A549 (cell line): ENCODE measurements around the gene GPS1. TPM values are rescaled to one million over a fixed set of nuclear protein-coding genes. Genes with fewer than 3 reads are reported as not detected.

Experiments
- ATAC-seq, 2 experiments: fragments of 200-7000 bp in 1 of 2; fragments of >200 bp in 1 of 2; cut with Nextera tagmentation in 1 of 2; cut with Tn5 transposase in 1 of 2; 3 replicates each; pipeline versions ENCODE4 v1.8.0 to v1.9.1; 2018 to 2020; ENCODE audit warnings: mild to moderate bottlenecking in 1 of 2, moderate library complexity in 1 of 2
- CTCF ChIA-PET: fragments of 300-600 bp; sonication (Branson Sonifier 250); formaldehyde crosslinking; extraction: SDS; loops from one replicate; lab custom pipeline; 2021; ENCODE audit warnings: antibody characterized with exemption, inconsistent platforms; lab: Yijun Ruan, JAX
- POLR2A ChIA-PET: fragments of 350-600 bp; formaldehyde crosslinking; extraction: SDS; loops from one replicate; lab custom pipeline; 2021; ENCODE audit warnings: antibody characterized with exemption, inconsistent platforms; lab: Yijun Ruan, JAX
- DNase-seq, 2 experiments: peaks; one replicate each; pipeline versions ENCODE4 v3.0.0 to v3.0.0-alpha.2; 2011 to 2016; ENCODE audit warnings: low read depth in 1 of 2, low spot score in 1 of 2
- FAIRE-seq: peaks from 2 replicates; lab custom pipeline; 2011; peaks lifted over from hg19 to GRCh38; lab: Jason Lieb, UNC
- H3K27ac ChIP-seq, 2 experiments: fragments of >200 bp; sonication (Bioruptor Twin); formaldehyde crosslinking; 3 replicates each; pipeline ENCODE4 v1.5.1; 2016 to 2017
- H3K4me1 ChIP-seq: fragments of >200 bp; sonication (Bioruptor Twin); formaldehyde crosslinking; 3 replicates; pipeline ENCODE4 v1.6.1; 2016
- H3K4me2 ChIP-seq: fragments of >200 bp; sonication (Bioruptor Twin); formaldehyde crosslinking; 3 replicates; pipeline ENCODE4 v1.6.1; 2016
- H3K4me3 ChIP-seq: fragments of >200 bp; sonication (Bioruptor Twin); formaldehyde crosslinking; 3 replicates; pipeline ENCODE4 v1.5.1; 2016
- H3K9me3 ChIP-seq: fragments of >200 bp; sonication (Bioruptor Twin); formaldehyde crosslinking; 3 replicates; pipeline ENCODE4 v1.6.1; 2016
- CBX2 ChIP-seq: fragments of 200-600 bp; sonication (generic); IDR thresholded peaks from 2 replicates; pipeline ENCODE4 v1.6.1; 2016; ENCODE audit warnings: low read depth, mild to moderate bottlenecking, borderline replicate concordance
- FOSB ChIP-seq: fragments of 250-450 bp; sonication (Bioruptor Pico); IDR thresholded peaks from 2 replicates; pipeline ENCODE4 v1.5.0; 2020; ENCODE audit warnings: mild to moderate bottlenecking, moderate library complexity
- FOSL2 ChIP-seq, 2 experiments: fragments of 450-650 bp in 1 of 2; fragments of >200 bp in 1 of 2; sonication (Bioruptor Twin) in 1 of 2; formaldehyde crosslinking; IDR thresholded peaks; 2 replicates each; pipeline versions ENCODE4 v1.5.0 to v1.6.1; 2016 to 2020; ENCODE audit warnings: mild to moderate bottlenecking in 1 of 2, moderate library complexity in 1 of 2
- JUN ChIP-seq, 2 experiments: fragments of >200 bp; sonication (Bioruptor Twin); formaldehyde crosslinking; IDR thresholded peaks; 2 replicates in 1 of 2; 3 replicates in 1 of 2; pipeline ENCODE4 v1.6.1; 2016 to 2017
- MAFK ChIP-seq: fragments of 450-650 bp; IDR thresholded peaks from 2 replicates; pipeline ENCODE4 v1.6.1; 2014; ENCODE audit not compliant: partially characterized antibody
- NFE2L2 ChIP-seq: fragments of 150-350 bp; conservative IDR thresholded peaks from 2 replicates; pipeline ENCODE4 v1.6.1; 2014; ENCODE audit warnings: low read length
- RAD21 ChIP-seq, 2 experiments: fragments of >200 bp in 1 of 2; sonication (Bioruptor Twin) in 1 of 2; formaldehyde crosslinking in 1 of 2; IDR thresholded peaks in 1 of 2; conservative IDR thresholded peaks in 1 of 2; 2 replicates in 1 of 2; 3 replicates in 1 of 2; pipeline ENCODE4 v1.6.1; 2012 to 2018; ENCODE audit warnings: inconsistent platforms in 1 of 2
- RARB ChIP-seq: fragments of 250-450 bp; sonication (Bioruptor Pico); IDR thresholded peaks from 2 replicates; pipeline ENCODE4 v1.8.0; 2021; ENCODE audit warnings: mild to moderate bottlenecking, moderate library complexity
- RFX5 ChIP-seq: fragments of 450-650 bp; IDR thresholded peaks from 2 replicates; pipeline ENCODE4 v1.7.1; 2014; ENCODE audit warnings: antibody characterized with exemption, mild to moderate bottlenecking, moderate library complexity
- SREBF2 ChIP-seq: fragments of 450-650 bp; IDR thresholded peaks from 2 replicates; pipeline ENCODE4 v1.6.1; 2014; ENCODE audit warnings: mild to moderate bottlenecking, moderate library complexity
- ZNF302 ChIP-seq: fragments of 250-450 bp; sonication (Bioruptor Pico); IDR thresholded peaks from 2 replicates; pipeline ENCODE4 v1.9.0; 2021; ENCODE audit warnings: inconsistent platforms, mild to moderate bottlenecking, moderate library complexity
- WGBS: methylation state at CpG from one replicate; pipeline ENCODE4 v1.1.6; 2017; ENCODE audit errors: missing lambda C conversion rate; 5-methylcytosine and 5-hydroxymethylcytosine counted together
- polyA plus RNA-seq, 4 experiments: library from polyadenylated mRNA; depleted of rRNA in 3 of 4; stranded (reverse); fragments of >200 nt; fragmentation: RNase III in 1 of 4; extraction: RNeasy Plus Mini Kit Qiagen cat#74134 plus additional on column Dnase treatment in 1 of 4; gene quantifications; 2 replicates in 3 of 4; 3 replicates in 1 of 4; pipeline ENCODE4 v1.2.3, GENCODE V29; 2011 to 2017
- TF ChIP-seq, protein P1 (sequence below): fragments of >200 bp; sonication (Bioruptor Twin); formaldehyde crosslinking; IDR thresholded peaks from 3 replicates; pipeline ENCODE4 v1.5.1; 2016

GPS1 gene
- polyA plus RNA-seq, 2 of the 4 experiments (the other 2 are of a cell fraction), result 89.4 to 126 TPM

DNA sequence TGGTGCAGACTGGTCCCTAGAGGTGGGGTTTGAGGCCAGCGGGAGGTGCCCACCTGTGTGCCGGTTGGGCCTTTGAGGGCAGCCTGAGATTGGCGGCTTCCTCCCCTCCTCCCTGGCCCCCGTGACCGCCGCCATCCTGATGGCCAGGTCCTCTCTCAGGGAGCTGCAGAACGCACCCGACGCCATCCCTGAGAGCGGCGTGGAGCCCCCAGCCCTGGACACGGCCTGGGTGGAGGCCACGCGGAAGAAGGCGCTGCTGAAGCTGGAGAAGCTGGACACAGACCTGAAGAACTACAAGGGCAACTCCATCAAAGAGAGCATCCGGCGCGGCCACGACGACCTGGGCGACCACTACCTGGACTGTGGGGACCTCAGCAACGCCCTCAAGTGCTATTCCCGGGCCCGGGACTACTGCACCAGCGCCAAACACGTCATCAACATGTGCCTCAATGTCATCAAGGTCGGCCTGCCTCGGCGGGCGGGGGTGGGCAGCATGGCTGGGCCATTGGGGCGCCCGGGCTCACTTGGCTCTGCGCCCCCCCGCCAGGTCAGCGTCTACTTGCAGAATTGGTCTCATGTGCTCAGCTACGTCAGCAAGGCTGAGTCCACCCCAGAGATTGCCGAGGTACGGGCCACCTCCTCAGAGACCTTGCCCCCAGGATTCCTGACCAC, 2.8 kb downstream of the GPS1 start:
- TF ChIP-seq NFE2L2 (no peak), JUN (IDR thresholded peaks at IDR 0.05) (peak in 1 of 2 experiments; percentile 13; a peak in 1 of 5 replicates)
- DNase-seq (no peak), FAIRE-seq (no peak), ATAC-seq (no peak)
- no peak overlapping the region for H3K4me3 ChIP-seq
- H3K27ac ChIP-seq, result no peak overlapping the region
- ChIA-PET POLR2A (interaction anchor here (0.9 kb wide), 1 partner anchor 17 kb away, joined by 3 read pairs; the partner anchor contains the start of gene DCXR), CTCF (interaction anchor here (1.5 to 21.7 kb wide), 4 partner anchors 11 to 94 kb away, joined by 6 to 191 read pairs (median 26); partner anchors contain the start of genes DCXR, DUS1L and RAC3)
- H3K9me3 ChIP-seq, result no peaks in the 10 kb centered on the region
- peaks cover 16% of the 10 kb centered on the region; the same call in 2 of the 3 replicates for H3K4me1 ChIP-seq
- no peak overlapping the region for H3K4me2 ChIP-seq
- 95% methylated on average over 32 of the region's 38 CpGs for WGBS

GRCh38 chr17:82055023-82055964, 3.6 kb downstream of the GPS1 start:
- peaks cover 16% of the 10 kb centered on the region; the same call in 2 of the 3 replicates for H3K4me1 ChIP-seq
- H3K27ac ChIP-seq, result no peak overlapping the region
- H3K4me2 ChIP-seq, result no peak overlapping the region
- no peak for ATAC-seq
- 93% methylated on average over 20 of the region's 26 CpGs for WGBS
- no peak for FAIRE-seq
- H3K4me3 ChIP-seq, result no peak overlapping the region
- no peaks in the 10 kb centered on the region for H3K9me3 ChIP-seq
- ChIA-PET POLR2A (interaction anchor here (1.0 kb wide), 1 partner anchor 18 kb away, joined by 4 read pairs; the partner anchor contains the start of gene DCXR), CTCF (interaction anchor here (1.2 to 21.7 kb wide), 5 partner anchors 10 to 99 kb away, joined by 3 to 191 read pairs (median 24); partner anchors contain the start of genes DCXR, DUS1L and RAC3)
- TF ChIP-seq FOSL2 (IDR thresholded peaks at IDR 0.05) (no peak), FOSL2 (CRISPR knock-in tag; IDR thresholded peaks at IDR 0.05) (no peak), CBX2 (no peak), FOSB (CRISPR knock-in tag) (no peak), SREBF2 (no peak), RARB (CRISPR knock-in tag) (no peak)
- DNase-seq, result no peak

DNA sequence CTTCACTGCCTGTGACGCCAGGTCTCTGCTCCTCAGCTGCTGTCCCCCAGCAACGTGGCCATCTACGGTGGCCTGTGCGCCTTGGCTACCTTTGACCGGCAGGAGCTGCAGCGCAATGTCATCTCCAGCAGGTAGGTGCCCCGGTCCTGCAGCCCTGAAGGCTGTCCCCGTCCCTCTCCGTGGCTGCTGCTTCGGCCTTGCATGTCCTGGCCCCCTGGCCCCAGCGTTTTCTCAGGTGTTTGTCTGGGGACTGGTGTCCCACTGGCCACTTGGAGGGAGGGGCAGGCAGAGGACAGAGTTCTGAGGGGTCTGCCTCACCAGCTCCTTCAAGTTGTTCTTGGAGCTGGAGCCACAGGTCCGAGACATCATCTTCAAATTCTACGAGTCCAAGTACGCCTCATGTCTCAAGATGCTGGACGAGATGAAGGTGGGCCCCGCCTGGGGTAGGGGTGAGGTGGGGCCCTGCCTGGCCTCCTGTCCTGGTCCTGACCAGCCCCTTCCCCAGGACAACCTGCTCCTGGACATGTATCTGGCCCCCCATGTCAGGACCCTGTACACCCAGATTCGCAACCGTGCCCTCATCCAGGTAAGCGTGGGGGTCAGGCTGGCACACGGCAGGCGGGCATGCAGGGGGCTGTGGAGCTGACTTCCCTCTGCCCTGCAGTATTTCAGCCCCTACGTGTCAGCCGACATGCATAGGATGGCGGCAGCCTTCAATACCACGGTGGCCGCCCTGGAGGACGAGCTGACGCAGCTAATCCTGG, 4.4 kb downstream of the GPS1 start:
- ATAC-seq (no peak), FAIRE-seq (no peak), DNase-seq (no peak)
- Histone ChIP-seq H3K4me1 (peaks cover 9% of the 10 kb centered on the region; the same call in 2 of the 3 replicates), H3K9me3 (no peaks in the 10 kb centered on the region), H3K27ac (no peak overlapping the region), H3K4me2 (no peak overlapping the region), H3K4me3 (no peak overlapping the region)
- ChIA-PET CTCF (interaction anchor here (0.8 to 21.7 kb wide), 7 partner anchors 9 to 98 kb away, joined by 3 to 191 read pairs (median 6); partner anchors contain the start of genes DCXR, DUS1L and RAC3), POLR2A (interaction anchor here (1.0 kb wide), 1 partner anchor 19 kb away, joined by 4 read pairs; the partner anchor contains the start of gene DCXR)
- WGBS, result 91% methylated on average over 24 of the region's 28 CpGs
- TF ChIP-seq RAD21 (conservative IDR thresholded peaks at IDR 0.05 in 1 of 2, IDR thresholded peaks at IDR 0.05 in 1 of 2), result no peak
- no peak for TF ChIP-seq RFX5
- no peak for TF ChIP-seq MAFK
- peak in 1 of 2 experiments; percentile 13; a peak in 1 of 5 replicates for TF ChIP-seq JUN (IDR thresholded peaks at IDR 0.05)
- TF ChIP-seq, protein P1, sequence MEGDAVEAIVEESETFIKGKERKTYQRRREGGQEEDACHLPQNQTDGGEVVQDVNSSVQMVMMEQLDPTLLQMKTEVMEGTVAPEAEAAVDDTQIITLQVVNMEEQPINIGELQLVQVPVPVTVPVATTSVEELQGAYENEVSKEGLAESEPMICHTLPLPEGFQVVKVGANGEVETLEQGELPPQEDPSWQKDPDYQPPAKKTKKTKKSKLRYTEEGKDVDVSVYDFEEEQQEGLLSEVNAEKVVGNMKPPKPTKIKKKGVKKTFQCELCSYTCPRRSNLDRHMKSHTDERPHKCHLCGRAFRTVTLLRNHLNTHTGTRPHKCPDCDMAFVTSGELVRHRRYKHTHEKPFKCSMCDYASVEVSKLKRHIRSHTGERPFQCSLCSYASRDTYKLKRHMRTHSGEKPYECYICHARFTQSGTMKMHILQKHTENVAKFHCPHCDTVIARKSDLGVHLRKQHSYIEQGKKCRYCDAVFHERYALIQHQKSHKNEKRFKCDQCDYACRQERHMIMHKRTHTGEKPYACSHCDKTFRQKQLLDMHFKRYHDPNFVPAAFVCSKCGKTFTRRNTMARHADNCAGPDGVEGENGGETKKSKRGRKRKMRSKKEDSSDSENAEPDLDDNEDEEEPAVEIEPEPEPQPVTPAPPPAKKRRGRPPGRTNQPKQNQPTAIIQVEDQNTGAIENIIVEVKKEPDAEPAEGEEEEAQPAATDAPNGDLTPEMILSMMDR, result no peak
- TF ChIP-seq ZNF302 (CRISPR knock-in tag), result no peak
